Upper lobe of right lung (tissue), 1 donor: ENCODE results near the gene VGLL1. TPM values are rescaled to one million over a fixed set of nuclear protein-coding genes. Genes with fewer than 3 reads are reported as not detected.

Source experiments
- ATAC-seq: fragments of 200-7000 bp; cut with Tn5 transposase; one replicate; pipeline ENCODE4 v1.9.1; 2020; ENCODE audit warnings: mild to moderate bottlenecking, moderate library complexity
- DNase-seq: peaks from one replicate; pipeline ENCODE4 v3.0.0-alpha.2; 2020
- H3K27ac ChIP-seq: fragments of 200-600 bp; one replicate; pipeline ENCODE4 v1.8.0; 2022
- H3K27me3 ChIP-seq: fragments of 200-600 bp; one replicate; pipeline ENCODE4 v1.8.0; 2022; ENCODE audit warnings: mild to moderate bottlenecking
- H3K36me3 ChIP-seq: fragments of 200-600 bp; one replicate; pipeline ENCODE4 v1.8.0; 2022
- H3K4me1 ChIP-seq: fragments of 200-600 bp; one replicate; pipeline ENCODE4 v1.8.0; 2022
- H3K4me3 ChIP-seq: fragments of 200-600 bp; one replicate; pipeline ENCODE4 v1.8.0; 2022; ENCODE audit warnings: mild to moderate bottlenecking
- H3K9me3 ChIP-seq: fragments of 200-600 bp; one replicate; pipeline ENCODE4 v1.8.0; 2022
- CTCF ChIP-seq: fragments of 200-600 bp; IDR thresholded peaks from one replicate; pipeline ENCODE4 v1.8.0; 2022; ENCODE audit warnings: antibody characterized with exemption
- intact Hi-C: fragments of 100-400 bp; cut with DNase I; formaldehyde crosslinking; loops from one replicate; pipeline ENCODE4 v1.11.0; 2022
- total RNA-seq: library from RNA; stranded (reverse); fragmentation: NEBNext Ultra II Directional; extraction: Animal tissue kit (Norgen Biotek cat#: 25700); gene quantifications from one replicate; pipeline ENCODE4 v1.2.1, GENCODE V29; 2021
- donor health status: DM: no; HTN: yes; CAD: no; lungs with severe emphysema.

The VGLL1 gene
- total RNA-seq, 1 donor from 2014 or later, result 1.6 TPM

GRCh38 chrX:136538811-136539210, 6.8 kb downstream of the VGLL1 start:
- no peak overlapping the region for H3K4me3 ChIP-seq
- intact Hi-C loops, result no loop called here
- H3K4me1 ChIP-seq, result no peaks in the 10 kb centered on the region
- H3K9me3 ChIP-seq, result no peaks in the 10 kb centered on the region
- no peak for ATAC-seq
- no peak for DNase-seq
- H3K27me3 ChIP-seq, result no peaks in the 10 kb centered on the region
- no peaks in the 10 kb centered on the region for H3K36me3 ChIP-seq
- TF ChIP-seq CTCF, result no peak
- H3K27ac ChIP-seq, result no peak overlapping the region

DNA sequence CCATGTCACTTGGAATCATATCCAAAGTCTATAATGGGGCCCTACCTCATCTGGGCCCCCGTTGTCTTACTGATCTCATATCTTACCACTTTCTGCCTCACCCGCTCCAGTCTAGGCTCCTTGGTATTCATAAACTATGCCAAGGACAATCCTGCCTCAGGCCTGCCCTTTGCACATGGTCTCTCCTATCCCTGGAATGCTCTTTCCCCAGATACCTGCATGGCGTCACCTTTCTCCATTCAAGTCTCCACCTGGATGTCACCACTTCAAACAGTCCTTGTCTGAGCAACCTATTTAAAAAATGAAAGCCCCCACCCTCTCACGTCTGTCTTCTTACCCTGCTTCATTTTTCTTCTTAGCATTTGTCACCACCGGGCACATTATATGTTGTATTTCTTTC, 8.2 kb downstream of the VGLL1 start:
- intact Hi-C loops, result no loop called here
- Histone ChIP-seq H3K36me3 (no peaks in the 10 kb centered on the region), H3K27ac (no peak overlapping the region), H3K9me3 (no peaks in the 10 kb centered on the region), H3K27me3 (no peaks in the 10 kb centered on the region), H3K4me3 (no peak overlapping the region), H3K4me1 (no peaks in the 10 kb centered on the region)
- TF ChIP-seq CTCF, result no peak
- DNase-seq (no peak), ATAC-seq (no peak)

GRCh38 chrX:136541294-136541693, 9.3 kb downstream of the VGLL1 start:
- intact Hi-C loops, result no loop called here
- no peak for TF ChIP-seq CTCF
- no peaks in the 10 kb centered on the region for H3K36me3 ChIP-seq

GRCh38 chrX:136542281-136542680, 10.3 kb downstream of the VGLL1 start:
- H3K36me3 ChIP-seq, result no peaks in the 10 kb centered on the region
- ATAC-seq (no peak), DNase-seq (no peak)
- no peak overlapping the region for H3K27ac ChIP-seq
- no peaks in the 10 kb centered on the region for H3K4me1 ChIP-seq
- no peaks in the 10 kb centered on the region for H3K27me3 ChIP-seq
- no peaks in the 10 kb centered on the region for H3K9me3 ChIP-seq
- intact Hi-C loops, result no loop called here
- no peak for TF ChIP-seq CTCF
- H3K4me3 ChIP-seq, result no peak overlapping the region

More at GRCh38 chrX:136541294-136541693, 9.3 kb downstream of the VGLL1 start:
- no peak for DNase-seq
- Histone ChIP-seq H3K27me3 (no peaks in the 10 kb centered on the region), H3K27ac (no peak overlapping the region), H3K9me3 (no peaks in the 10 kb centered on the region), H3K4me1 (no peaks in the 10 kb centered on the region), H3K4me3 (no peak overlapping the region)
- ATAC-seq, result no peak

DNA sequence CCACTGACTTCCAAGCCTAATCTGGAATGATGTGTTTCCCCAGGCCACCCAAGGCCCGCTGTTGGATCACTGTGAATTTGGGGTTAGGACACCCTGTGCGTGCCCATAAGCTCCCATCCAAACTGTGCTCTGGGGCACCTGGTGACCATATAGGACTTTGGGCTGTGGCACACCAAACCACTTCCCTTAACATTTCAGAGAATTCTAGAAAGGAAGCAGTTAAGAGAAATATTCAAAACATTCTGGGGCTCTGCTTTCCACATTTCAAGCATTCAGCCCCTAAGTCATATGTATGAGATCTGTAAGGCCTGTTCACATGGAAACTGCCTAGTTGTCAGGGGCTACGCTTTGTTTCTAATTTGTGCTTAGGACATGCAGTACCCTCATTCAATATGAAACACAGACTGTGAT, 14.4 kb downstream of the VGLL1 start:
- no peak overlapping the region for H3K4me3 ChIP-seq
- intact Hi-C loops, result no loop called here
- ATAC-seq, result no peak

More for the DNA sequence above, 14.4 kb downstream of the VGLL1 start:
- Histone ChIP-seq H3K27me3 (no peaks in the 10 kb centered on the region), H3K9me3 (no peaks in the 10 kb centered on the region), H3K4me1 (no peaks in the 10 kb centered on the region), H3K36me3 (no peaks in the 10 kb centered on the region), H3K27ac (no peak overlapping the region)
- TF ChIP-seq CTCF, result no peak
- DNase-seq, result no peak
